GM21447 (cell line): ENCODE data around the gene SIT1.

Source experiments
- ATAC-seq: cut with Tn5 transposase; IDR thresholded peaks from one replicate; pipeline ENCODE4 v1.9.1; 2021; ENCODE audit not compliant: unreplicated experiment

SIT1 gene, protein sequence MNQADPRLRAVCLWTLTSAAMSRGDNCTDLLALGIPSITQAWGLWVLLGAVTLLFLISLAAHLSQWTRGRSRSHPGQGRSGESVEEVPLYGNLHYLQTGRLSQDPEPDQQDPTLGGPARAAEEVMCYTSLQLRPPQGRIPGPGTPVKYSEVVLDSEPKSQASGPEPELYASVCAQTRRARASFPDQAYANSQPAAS

DNA sequence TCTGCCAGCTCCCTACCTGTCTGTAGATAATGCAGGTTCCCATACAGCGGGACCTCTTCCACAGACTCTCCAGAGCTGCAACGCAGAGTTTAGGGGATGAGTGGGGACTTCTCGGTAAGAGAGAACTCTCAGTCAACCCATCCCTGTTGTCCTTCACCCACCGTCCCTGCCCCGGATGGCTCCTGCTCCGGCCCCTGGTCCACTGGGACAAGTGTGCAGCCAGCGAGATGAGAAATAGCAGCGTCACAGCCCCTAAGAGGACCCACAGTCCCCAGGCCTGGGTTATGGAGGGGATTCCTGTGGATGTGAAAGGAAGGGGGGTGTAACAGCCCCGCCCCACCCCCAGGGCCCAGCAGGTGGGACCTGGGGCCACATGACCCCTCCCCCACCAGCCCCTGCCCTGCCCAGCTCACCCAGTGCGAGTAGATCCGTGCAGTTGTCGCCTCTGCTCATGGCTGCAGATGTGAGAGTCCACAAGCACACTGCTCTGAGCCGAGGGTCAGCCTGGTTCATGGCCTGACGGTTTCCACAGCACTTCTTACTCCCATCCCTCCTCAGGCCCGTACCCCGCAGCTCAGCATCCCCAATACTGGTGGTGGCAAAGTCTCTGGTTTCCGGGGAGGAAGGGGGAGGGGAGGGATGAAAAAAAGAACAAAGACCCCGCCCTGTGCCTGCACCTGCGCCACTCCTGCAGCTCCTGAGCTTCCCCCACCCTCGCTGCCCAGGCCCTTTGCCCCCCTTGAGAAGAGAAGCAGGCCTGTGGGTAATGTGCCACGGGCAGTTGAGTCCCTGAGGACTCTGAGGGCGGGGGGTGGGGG lies at the start of gene SIT1:
TSS of gene SIT1 (minus strand) at position 591 of the 818 bp plus-strand sequence. CDS start at position 513, 78 bp downstream.
- no peak for ATAC-seq

GRCh38 chr9:35700031-35700430 lies 49.3 kb upstream of the SIT1 start:
- no peak for ATAC-seq

DNA sequence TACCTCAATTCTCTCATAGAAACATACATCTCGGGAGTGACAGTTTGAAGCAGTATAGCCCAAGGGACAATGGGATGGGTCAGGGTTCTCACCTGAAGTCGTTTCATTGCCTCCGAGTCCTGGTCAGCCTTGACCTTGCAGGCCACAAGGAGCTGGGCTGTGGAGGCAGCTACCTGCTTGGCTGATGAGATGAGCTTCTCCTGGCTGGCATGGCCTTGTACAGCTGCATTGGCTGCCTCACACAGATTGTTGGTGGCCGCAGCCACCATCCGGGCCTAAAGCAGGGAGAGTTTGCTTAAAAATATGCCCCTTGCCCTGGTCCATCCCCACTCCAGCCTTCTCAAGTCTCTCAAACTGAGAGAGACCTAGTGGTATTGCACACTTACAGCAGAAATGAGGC lies 47.5 kb upstream of the SIT1 start:
- ATAC-seq: no peak

DNA sequence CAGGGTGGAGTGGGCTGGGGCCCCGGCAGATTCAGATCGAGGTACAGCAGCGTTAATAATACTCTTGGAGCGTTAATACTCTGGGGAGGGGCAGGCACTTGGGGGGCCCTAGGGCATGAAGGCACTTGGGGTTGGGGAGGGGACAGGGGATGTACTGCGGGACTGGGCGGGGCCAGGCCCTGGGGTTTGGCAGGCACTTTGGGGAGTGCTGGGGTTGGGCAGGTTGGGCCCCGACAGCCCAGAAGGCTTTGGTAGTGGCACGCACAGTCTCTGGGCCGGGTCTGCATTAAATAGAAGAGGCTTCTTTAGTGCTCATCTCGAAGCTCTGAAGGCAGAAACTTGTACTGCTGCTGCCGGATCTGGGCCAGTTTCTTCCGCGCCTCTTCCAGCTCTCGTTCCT lies 46.8 kb upstream of the SIT1 start:
- ATAC-seq: no peak

DNA sequence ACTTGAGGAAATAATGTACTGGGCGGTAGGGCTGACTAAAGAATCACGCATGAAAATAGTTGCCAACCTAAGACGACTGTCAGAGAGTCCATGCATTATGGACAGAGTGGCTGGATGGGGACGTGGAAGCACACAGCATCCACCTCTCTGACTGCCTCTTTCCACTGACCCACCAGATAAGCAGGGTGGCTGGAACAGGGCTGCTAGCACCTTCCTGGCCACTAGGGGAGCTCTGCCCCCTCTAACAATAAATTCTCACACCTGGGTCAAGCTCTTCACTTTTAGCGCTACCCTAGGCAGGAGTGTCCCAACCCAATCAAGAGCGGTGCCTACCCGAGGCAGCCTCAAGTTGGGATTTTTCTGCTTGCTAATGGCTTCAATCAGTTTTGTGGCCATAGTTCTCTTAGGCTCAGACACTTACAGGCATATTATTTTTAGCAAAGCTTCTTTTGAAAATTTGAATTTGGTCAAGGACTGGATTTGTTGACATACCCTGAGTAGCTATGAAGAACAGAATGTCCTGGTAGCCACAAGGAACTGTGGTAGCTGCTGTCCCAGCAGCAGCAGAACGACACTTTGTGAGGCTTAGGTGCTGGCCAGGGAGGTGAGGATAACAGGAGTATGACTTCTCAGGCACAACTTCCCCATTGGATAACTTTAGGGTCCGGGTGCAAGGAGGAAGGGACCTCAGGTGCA lies 45.9 kb upstream of the SIT1 start:
- peak; percentile 75 for ATAC-seq

GRCh38 chr9:35695943-35696401 lies 45.2 kb upstream of the SIT1 start:
- no peak for ATAC-seq

DNA sequence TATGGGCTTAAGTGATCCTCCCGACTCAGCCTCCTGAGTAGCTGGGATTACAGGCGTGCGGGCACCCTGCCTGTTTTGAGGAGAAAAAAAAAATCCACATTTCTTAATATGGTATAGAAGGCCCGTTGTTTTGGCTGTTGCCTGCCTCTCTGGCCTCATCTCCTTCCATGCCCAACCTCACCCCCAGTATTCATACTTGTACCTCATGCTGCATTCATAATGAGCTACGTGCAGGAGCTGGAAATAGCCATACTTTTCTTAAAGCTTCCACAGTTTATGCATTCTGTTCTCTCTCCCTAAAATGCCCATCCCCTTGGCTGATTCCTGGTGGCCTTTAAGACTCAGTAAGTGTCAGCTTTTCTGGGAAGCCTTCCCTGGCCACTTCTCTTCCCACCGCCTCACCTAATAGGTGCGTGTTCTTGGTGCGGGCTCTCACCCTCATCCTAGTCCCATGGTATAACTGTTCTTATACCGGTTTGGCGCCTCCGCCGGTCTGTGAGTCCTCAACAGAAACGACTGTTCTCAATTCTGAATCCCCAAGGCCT lies 41.1 kb upstream of the SIT1 start:
- no peak for ATAC-seq

DNA sequence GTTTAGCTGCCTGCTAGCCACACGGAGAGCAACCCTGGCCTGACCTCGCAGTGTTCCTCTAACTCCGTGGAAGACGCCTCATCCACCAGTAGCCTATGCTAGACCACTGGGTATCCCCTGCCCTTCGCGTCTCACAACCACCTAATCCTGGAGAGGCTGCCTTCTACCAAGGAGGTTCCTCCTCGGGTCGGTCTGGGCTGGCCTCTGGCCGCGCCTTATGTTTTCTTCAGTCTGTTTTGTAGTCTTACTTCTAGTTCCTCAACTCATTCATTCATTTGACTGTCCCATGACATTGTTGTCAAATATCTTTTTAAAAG lies 40.6 kb upstream of the SIT1 start:
- no peak for ATAC-seq

- ATAC-seq: no peak
These were observed 40.0 kb upstream of the SIT1 start for GRCh38 chr9:35690614-35691333.

DNA sequence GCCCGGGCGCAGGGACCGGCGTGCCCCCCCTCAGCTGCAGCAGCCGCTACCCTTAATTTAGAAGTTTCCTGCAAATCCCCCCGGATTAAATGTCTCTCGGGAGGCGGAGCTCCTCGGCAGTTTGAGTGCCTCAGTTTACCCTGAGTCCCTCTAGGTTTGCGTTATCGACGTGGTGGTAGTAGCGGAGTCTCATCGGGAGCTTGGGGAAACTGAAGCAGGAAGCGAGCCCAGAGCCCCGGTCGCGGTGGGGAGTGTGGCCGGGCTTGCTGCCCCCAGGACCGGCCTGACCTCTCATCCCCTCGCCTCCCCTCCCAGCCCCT lies 39.5 kb upstream of the SIT1 start:
- no peak for ATAC-seq

GRCh38 chr9:35689542-35690293 lies 39.0 kb upstream of the SIT1 start, which contains the start of gene TPM2:
TPM2 (minus strand) TSS chr9:35689925; CDS start chr9:35689817, 108 bp downstream.
- no peak for ATAC-seq

DNA sequence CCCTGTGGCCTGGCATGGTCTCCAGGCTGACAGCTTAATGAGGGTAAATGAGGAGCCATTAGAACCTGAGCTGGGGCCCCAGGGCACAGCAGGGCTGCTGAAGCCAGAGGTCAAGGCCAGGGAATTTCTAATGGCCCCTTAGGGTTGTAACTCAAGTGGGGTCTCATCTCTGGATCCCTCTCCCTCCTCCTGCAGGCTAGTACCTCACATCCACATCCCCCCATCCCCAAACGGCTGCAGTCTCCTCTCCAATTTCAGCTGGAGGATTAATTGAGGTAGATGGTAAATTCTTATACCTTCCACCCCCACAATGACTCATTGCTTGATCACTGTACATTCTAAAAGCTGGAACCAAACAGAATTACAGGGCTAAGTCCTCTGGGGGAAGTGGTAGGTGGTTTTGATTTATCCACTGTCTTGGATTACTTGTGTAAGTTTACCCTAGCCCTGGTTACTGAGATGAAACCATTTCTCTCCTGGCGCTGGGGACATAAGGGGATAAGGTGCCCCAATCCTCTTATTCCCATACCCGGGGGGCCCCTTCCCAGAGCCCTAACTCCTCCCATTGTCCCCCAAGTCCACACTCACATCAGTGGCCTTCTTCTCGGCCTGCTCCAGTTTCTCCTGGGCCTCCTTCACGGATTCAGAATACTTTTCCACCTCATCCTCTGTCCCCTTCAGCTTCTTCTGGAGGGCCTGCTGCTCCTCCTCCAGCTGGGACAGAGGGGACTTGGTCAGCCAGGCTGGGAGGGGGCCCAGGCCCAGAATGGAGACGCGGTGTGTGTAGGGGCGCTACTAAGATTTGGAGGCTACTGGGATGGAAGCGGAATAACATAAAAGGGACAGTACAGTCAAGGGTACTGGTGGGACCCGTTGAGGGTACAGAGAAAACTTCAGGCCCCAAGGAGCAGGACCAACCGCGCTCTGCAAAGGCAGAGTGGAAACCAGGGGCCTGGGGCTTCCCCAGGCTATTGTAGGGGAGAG lies 38.1 kb upstream of the SIT1 start:
- ATAC-seq: no peak

DNA sequence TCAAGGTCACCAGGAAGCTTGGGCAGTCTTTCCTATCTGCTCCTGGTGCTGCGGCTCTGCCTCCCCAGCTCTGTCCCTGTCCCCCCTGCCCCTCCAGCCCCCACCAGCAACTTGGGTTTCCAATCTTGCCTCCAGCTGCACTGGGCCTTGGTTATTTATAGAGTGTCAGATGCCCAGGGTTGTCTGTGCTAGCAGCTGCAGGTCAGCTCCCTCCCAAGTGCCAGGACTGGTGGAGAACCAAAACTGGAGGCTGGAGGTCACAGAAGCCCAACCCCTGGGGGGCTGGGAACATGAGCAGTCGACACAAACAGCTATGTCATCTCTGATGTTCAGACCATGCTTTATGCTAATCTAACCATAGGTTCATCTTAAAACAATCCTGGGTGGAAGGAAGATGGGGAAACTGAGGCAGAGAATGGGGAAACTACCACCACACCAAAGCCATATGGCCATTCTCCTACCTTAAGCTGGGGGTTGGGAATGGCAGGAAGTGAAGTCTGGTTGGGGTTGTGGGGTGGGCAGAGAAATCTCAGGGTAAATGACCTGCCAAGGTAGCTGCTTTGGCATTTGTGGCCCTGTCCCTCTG lies 37.3 kb upstream of the SIT1 start:
- no peak for ATAC-seq

DNA sequence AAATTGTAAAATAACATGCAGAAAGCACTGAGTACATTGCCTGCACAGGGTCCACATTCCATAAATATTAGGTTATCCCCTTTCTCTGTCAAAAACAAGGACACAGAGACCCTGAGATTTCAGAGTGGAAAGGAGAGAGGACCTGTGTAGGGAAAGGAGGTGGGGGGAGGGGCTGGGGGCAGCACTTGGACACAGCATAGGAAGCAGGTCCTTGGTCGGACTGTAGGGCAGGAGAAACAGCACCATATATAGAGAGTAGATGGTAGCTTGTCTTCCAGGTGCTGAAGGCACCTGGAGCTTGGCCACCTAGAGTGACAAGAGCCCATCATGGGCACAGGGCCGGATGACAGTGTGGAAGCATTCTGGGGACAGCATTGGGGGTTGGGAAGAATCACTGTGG lies 36.6 kb upstream of the SIT1 start:
- ATAC-seq: no peak

- ATAC-seq: no peak
These were observed 35.8 kb upstream of the SIT1 start for GRCh38 chr9:35686222-35687203.

DNA sequence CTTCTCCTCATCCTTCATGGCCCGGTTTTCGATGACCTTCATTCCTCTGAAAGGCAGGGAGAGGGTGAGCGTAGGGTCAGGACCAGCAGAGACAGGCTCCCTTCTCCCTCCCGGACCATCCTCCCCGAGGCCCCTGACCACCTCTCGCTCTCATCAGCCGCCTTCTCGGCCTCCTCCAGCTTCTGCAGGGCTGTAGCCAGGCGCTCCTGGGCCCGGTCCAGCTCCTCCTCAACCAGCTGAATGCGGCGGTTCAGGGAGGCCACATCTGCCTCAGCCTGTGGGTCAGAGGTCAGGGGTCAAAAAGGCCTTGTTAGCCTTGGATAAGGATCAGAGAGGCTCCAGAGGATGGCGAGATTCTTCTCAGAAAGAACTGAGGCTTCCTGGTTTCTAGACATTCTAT lies 34.8 kb upstream of the SIT1 start:
- ATAC-seq: no peak

DNA sequence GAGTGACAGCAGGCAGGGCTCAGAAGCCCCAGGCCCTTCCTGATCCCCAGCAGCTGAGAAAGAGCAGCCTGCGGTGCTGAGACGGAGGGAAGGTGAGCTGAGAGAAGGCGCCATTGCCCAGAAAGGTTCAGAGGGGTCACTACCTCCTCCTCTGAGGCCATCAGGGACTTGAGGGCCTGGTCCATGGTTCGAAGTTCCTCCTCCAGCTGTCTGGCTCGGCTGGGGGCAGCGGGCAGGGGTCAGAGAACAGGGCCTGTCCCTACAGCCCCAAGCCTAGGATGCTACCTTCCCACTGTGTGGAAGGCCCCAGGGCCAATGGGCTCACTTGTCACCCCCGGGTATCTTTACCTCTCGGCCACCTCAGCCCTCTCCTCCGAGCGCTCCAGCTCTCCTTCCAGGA lies 34.2 kb upstream of the SIT1 start:
- ATAC-seq: no peak

DNA sequence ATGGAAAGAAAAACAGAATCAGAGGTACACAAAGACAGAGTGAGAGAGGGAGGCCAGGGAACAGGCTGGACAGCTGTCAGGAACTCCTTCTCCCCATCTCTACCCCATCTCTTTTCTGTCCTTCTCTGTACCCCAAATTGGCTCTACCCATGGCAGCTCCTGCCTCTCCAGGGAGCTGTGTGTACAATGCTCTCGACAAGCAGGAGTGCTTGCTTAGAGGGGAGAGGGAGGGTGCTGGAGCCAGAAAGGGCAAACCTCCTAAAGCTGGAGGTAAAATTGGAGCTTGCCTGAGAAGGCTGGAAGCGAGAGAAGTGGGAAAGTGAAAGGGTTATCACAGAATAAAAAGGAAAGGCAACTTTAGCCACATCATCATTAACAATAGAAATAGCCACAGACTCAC lies 32.6 kb upstream of the SIT1 start:
- no peak for ATAC-seq
